Neural cell (in vitro differentiated cells): ENCODE results near the gene C11orf21. TPM values are rescaled to one million over a fixed set of nuclear protein-coding genes. Genes with fewer than 3 reads are reported as not detected.

ENCODE experiments used
- H2AFZ ChIP-seq: fragments of 200-600, 300-800 bp; sonication (generic), shearing (Covaris generic); 2 replicates; pipeline ENCODE4 v1.6.0; 2014; ENCODE audit warnings: low read depth, mild to moderate bottlenecking, antibody characterized with exemption, low read length, moderate library complexity
- H3F3A ChIP-seq: fragments of 200-600 bp; shearing (Covaris generic); 2 replicates; pipeline ENCODE4 v1.6.1; 2016; ENCODE audit warnings: mild to moderate bottlenecking, moderate library complexity, mixed read lengths, antibody characterized with exemption, low read length; ENCODE audit not compliant: insufficient read depth, poor library complexity, severe bottlenecking
- H3K27ac ChIP-seq: fragments of 200-600, 300-800 bp; sonication (generic), shearing (Covaris generic); 2 replicates; pipeline ENCODE4 v1.5.1; 2014; ENCODE audit warnings: mild to moderate bottlenecking, low read length, moderate library complexity
- H3K27me3 ChIP-seq: fragments of 300-800, 200-600 bp; sonication (generic), shearing (Covaris generic); 2 replicates; pipeline ENCODE4 v1.6.0; 2014; ENCODE audit warnings: mild to moderate bottlenecking, low read depth, low read length, moderate library complexity; ENCODE audit not compliant: insufficient read depth
- H3K36me3 ChIP-seq: fragments of 300-800, 200-600 bp; sonication (generic), shearing (Covaris generic); 2 replicates; pipeline ENCODE4 v1.5.1; 2014; ENCODE audit warnings: mild to moderate bottlenecking, antibody characterized with exemption, low read length, moderate library complexity; ENCODE audit not compliant: insufficient read depth
- H3K4me2 ChIP-seq: fragments of 300-800, 200-600 bp; sonication (generic), shearing (Covaris generic); 2 replicates; pipeline ENCODE4 v1.6.0; 2014; ENCODE audit warnings: mild to moderate bottlenecking, low read length
- H3K4me3 ChIP-seq: fragments of 300-800, 200-600 bp; sonication (generic), shearing (Covaris generic); 2 replicates; pipeline ENCODE4 v1.5.1; 2014; ENCODE audit warnings: mild to moderate bottlenecking, low read length, moderate library complexity
- H3K79me2 ChIP-seq: fragments of 200-600 bp; shearing (Covaris generic); replicated peaks from 2 replicates; pipeline ENCODE4 v1.6.0; 2014; ENCODE audit warnings: mild to moderate bottlenecking, low read length, moderate library complexity; ENCODE audit not compliant: insufficient read depth
- H3K9ac ChIP-seq: fragments of 300-800, 200-600 bp; sonication (generic), shearing (Covaris generic); 2 replicates; pipeline ENCODE4 v1.6.1; 2016; ENCODE audit warnings: mild to moderate bottlenecking, low read length, mixed read lengths
- H3K9me2 ChIP-seq: fragments of 200-600 bp; shearing (Covaris generic); 2 replicates; pipeline ENCODE4 v1.6.1; 2016; ENCODE audit warnings: mild to moderate bottlenecking, low read length, mixed read lengths; ENCODE audit not compliant: insufficient read depth
- H3K9me3 ChIP-seq: fragments of 200-600, 300-800 bp; sonication (generic), shearing (Covaris generic); 2 replicates; pipeline ENCODE4 v1.6.1; 2016; ENCODE audit warnings: mild to moderate bottlenecking, mixed run types, low read length, moderate library complexity, mixed read lengths
- H4K20me1 ChIP-seq: fragments of 200-600 bp; shearing (Covaris generic); 2 replicates; pipeline ENCODE4 v1.6.1; 2016; ENCODE audit warnings: mild to moderate bottlenecking, mixed run types; ENCODE audit not compliant: insufficient read depth
- EP300 ChIP-seq: fragments of 450-650 bp; conservative IDR thresholded peaks from 2 replicates; pipeline ENCODE4 v1.6.1; 2014; ENCODE audit warnings: antibody characterized with exemption, mild to moderate bottlenecking, moderate library complexity; ENCODE audit not compliant: poor library complexity, severe bottlenecking
- EZH2 ChIP-seq: fragments of 200-600, 300-800 bp; shearing (Covaris generic), sonication (generic); IDR thresholded peaks from 2 replicates; pipeline ENCODE4 v1.6.1; 2014; ENCODE audit warnings: antibody characterized with exemption, low read length, borderline replicate concordance, mild to moderate bottlenecking; ENCODE audit not compliant: insufficient read depth, poor library complexity, severe bottlenecking
- MXI1 ChIP-seq: fragments of 450-650 bp; conservative IDR thresholded peaks from 2 replicates; pipeline ENCODE4 v1.6.1; 2014; ENCODE audit warnings: antibody characterized with exemption, mild to moderate bottlenecking; ENCODE audit not compliant: poor library complexity, severe bottlenecking
- POLR2AphosphoS5 ChIP-seq: IDR thresholded peaks from 2 replicates; pipeline ENCODE4 v1.6.1; 2012
- RAD21 ChIP-seq: fragments of 450-650 bp; conservative IDR thresholded peaks from 2 replicates; pipeline ENCODE4 v1.6.1; 2014; ENCODE audit warnings: antibody characterized with exemption, mild to moderate bottlenecking, moderate library complexity
- SMC3 ChIP-seq: fragments of 450-650 bp; conservative IDR thresholded peaks from 2 replicates; pipeline ENCODE4 v1.6.1; 2014; ENCODE audit warnings: antibody characterized with exemption, mild to moderate bottlenecking, moderate library complexity; ENCODE audit not compliant: poor library complexity
- TAF1 ChIP-seq: IDR thresholded peaks from 2 replicates; pipeline ENCODE4 v1.6.1; 2012; ENCODE audit warnings: low read depth
- polyA plus RNA-seq: library from polyadenylated mRNA; depleted of rRNA; stranded (reverse); fragments of >200 nt; gene quantifications from 2 replicates; pipeline ENCODE4 v1.2.3, GENCODE V29; 2014
- TF ChIP-seq, protein P1 (sequence below): fragments of 450-650 bp; IDR thresholded peaks from 2 replicates; pipeline ENCODE4 v1.5.1; 2014; ENCODE audit warnings: antibody characterized with exemption, mild to moderate bottlenecking, moderate library complexity; ENCODE audit not compliant: poor library complexity, severe bottlenecking
- TF ChIP-seq, protein P2 (sequence below): IDR thresholded peaks from 2 replicates; pipeline ENCODE4 v1.6.1; 2012; ENCODE audit warnings: borderline replicate concordance

C11orf21 gene
- polyA plus RNA-seq, 1 donor from 2014 or later: not detected

DNA sequence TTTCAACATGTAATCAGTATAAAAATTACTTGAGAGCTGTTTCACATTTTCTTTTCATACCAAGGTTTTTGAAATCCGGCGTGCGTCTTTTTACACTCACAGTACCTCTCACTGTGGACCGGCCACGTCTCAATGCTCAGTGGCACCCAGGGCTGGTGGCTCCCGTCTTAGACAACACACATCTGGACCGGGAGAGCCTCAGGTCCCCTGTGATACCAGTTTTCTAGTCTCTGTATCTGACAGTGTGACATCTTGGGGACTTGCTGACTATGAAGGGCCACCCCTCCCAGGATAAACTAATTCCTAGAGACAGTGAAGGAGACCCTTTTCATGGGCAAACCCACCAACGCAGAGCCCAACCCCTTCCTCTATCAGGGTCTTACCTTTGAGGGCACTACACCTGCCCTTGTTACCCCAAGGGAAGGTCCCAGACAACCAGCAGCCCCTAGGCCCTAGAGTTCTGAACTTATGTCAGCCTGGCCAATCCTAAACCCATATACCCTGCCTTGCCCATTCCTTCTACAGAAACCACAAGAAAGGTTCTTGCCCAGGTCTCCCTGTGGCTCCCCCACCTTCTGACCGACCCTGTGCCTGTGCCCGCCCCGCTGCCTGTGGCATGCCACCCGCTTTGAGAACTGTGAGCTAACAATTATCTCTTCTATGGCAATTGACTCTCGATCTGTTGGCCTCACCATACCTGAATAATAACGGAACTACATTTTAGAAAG, 25.3 kb downstream of the C11orf21 start:
- no peaks in the 10 kb centered on the region for H3K9me2 ChIP-seq
- H3K9ac ChIP-seq: no peak overlapping the region
- no peaks in the 10 kb centered on the region for H3K79me2 ChIP-seq
- peaks cover 19% of the 10 kb centered on the region for H3K27me3 ChIP-seq
- H3K4me3 ChIP-seq: no peak overlapping the region
- no peak overlapping the region for H3K4me2 ChIP-seq
- no peak overlapping the region for H3K27ac ChIP-seq
- H2AFZ ChIP-seq: no peak overlapping the region
- H3K9me3 ChIP-seq: no peaks in the 10 kb centered on the region
- no peaks in the 10 kb centered on the region for H4K20me1 ChIP-seq
- no peak for TF ChIP-seq TAF1
- no peak for TF ChIP-seq POLR2AphosphoS5
- TF ChIP-seq SMC3: no peak
- no peaks in the 10 kb centered on the region for H3K36me3 ChIP-seq
- no peaks in the 10 kb centered on the region for H3F3A ChIP-seq

DNA sequence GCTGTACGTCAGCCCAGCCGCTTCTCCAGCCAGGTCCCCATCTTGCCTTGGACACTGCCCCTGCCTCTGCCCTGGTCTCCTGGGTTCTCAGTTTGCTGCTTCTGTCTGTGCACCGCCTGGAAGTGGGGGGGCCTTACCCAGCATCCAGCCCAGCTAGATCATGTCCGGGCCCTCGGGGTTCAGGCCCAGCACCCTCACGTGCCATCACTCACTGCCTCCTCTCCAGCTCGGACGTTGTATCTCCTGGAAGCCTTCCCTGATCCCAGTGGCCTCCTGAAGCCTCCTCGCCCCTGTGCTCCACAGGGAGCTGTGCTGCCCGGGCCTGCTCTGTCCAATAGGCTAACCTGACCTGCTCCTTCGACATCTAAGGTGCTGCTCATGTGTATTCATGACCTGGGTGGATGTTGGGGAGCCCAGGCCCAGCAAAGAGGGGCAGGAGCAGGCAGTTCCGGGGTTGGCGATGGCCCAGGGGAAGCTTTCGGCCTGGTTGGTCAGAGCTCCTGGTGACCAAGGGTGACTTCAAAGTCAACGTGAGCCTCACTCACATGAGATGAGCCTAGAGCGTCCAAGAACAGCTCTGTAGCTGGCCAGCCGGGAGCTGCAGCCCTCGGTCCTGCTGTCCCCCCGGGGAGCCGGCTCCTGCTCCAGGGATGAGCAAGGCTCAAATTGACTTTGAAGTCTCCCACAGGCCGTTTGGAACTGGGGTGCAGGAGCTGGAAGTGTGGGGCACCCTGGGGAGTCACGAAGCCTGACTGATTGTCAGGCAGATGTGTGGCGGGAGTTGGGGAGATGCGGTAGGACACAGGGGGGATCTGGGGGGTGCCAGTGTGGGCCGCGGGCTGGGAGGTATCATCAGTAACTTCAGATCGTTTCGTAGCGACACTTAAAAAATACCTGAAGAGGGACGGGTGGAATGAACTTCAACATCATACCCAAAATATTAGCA, 26.1 kb downstream of the C11orf21 start:
- H3K9ac ChIP-seq: no peak overlapping the region
- H3K79me2 ChIP-seq: no peaks in the 10 kb centered on the region
- no peaks in the 10 kb centered on the region for H3F3A ChIP-seq
- H3K9me3 ChIP-seq: no peaks in the 10 kb centered on the region
- TF ChIP-seq SMC3 (no peak), POLR2AphosphoS5 (no peak), MXI1 (no peak), TAF1 (no peak)
- no peak overlapping the region for H3K4me3 ChIP-seq
- no peak overlapping the region for H3K4me2 ChIP-seq
- H3K27me3 ChIP-seq: peaks cover 27% of the 10 kb centered on the region
- H2AFZ ChIP-seq: no peak overlapping the region
- no peaks in the 10 kb centered on the region for H3K9me2 ChIP-seq
- H4K20me1 ChIP-seq: no peaks in the 10 kb centered on the region
- H3K36me3 ChIP-seq: no peaks in the 10 kb centered on the region
- no peak overlapping the region for H3K27ac ChIP-seq

DNA sequence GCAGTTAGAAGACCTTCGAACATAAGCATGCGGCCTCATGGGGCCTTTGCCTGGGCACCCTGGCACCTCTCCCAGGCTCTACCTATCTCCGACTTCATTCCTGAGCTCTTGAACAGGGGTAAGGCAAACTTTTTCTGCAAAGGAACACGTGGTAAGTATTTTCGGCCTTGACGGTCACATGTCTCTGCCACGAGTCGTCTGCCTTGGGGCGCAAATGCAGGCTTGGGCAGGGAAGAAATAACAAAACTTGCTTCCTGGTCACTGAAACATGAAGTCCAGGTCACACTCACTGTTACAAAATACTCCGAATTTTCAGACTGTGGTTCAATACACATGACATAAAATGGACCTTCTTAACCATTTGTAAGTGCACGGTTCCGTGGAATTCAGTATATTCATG, 27.9 kb downstream of the C11orf21 start:
- Histone ChIP-seq H3K27ac (no peak overlapping the region), H3F3A (no peaks in the 10 kb centered on the region), H4K20me1 (no peaks in the 10 kb centered on the region), H2AFZ (no peak overlapping the region), H3K9ac (no peak overlapping the region), H3K36me3 (no peaks in the 10 kb centered on the region), H3K4me2 (no peak overlapping the region), H3K79me2 (no peaks in the 10 kb centered on the region), H3K9me3 (no peaks in the 10 kb centered on the region), H3K9me2 (no peaks in the 10 kb centered on the region), H3K27me3 (peaks cover 43% of the 10 kb centered on the region), H3K4me3 (no peak overlapping the region)
- TF ChIP-seq EP300 (no peak), TAF1 (no peak), POLR2AphosphoS5 (no peak), SMC3 (no peak), MXI1 (no peak), EZH2 (no peak), RAD21 (no peak)
- TF ChIP-seq, protein P1, sequence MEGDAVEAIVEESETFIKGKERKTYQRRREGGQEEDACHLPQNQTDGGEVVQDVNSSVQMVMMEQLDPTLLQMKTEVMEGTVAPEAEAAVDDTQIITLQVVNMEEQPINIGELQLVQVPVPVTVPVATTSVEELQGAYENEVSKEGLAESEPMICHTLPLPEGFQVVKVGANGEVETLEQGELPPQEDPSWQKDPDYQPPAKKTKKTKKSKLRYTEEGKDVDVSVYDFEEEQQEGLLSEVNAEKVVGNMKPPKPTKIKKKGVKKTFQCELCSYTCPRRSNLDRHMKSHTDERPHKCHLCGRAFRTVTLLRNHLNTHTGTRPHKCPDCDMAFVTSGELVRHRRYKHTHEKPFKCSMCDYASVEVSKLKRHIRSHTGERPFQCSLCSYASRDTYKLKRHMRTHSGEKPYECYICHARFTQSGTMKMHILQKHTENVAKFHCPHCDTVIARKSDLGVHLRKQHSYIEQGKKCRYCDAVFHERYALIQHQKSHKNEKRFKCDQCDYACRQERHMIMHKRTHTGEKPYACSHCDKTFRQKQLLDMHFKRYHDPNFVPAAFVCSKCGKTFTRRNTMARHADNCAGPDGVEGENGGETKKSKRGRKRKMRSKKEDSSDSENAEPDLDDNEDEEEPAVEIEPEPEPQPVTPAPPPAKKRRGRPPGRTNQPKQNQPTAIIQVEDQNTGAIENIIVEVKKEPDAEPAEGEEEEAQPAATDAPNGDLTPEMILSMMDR: no peak
- TF ChIP-seq, protein P2, sequence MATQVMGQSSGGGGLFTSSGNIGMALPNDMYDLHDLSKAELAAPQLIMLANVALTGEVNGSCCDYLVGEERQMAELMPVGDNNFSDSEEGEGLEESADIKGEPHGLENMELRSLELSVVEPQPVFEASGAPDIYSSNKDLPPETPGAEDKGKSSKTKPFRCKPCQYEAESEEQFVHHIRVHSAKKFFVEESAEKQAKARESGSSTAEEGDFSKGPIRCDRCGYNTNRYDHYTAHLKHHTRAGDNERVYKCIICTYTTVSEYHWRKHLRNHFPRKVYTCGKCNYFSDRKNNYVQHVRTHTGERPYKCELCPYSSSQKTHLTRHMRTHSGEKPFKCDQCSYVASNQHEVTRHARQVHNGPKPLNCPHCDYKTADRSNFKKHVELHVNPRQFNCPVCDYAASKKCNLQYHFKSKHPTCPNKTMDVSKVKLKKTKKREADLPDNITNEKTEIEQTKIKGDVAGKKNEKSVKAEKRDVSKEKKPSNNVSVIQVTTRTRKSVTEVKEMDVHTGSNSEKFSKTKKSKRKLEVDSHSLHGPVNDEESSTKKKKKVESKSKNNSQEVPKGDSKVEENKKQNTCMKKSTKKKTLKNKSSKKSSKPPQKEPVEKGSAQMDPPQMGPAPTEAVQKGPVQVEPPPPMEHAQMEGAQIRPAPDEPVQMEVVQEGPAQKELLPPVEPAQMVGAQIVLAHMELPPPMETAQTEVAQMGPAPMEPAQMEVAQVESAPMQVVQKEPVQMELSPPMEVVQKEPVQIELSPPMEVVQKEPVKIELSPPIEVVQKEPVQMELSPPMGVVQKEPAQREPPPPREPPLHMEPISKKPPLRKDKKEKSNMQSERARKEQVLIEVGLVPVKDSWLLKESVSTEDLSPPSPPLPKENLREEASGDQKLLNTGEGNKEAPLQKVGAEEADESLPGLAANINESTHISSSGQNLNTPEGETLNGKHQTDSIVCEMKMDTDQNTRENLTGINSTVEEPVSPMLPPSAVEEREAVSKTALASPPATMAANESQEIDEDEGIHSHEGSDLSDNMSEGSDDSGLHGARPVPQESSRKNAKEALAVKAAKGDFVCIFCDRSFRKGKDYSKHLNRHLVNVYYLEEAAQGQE: no peak
